NCI-H526 (cell line): ENCODE measurements around the gene UBTF.
"Not testable (repeated sequence)": the region's sequence is repeated elsewhere in the genome, so short reads cannot be mapped to it uniquely, and the experiment has no call there.

Experiments
- DNase-seq, 2 experiments: peaks; one replicate each; lab custom pipeline; 2025; lab: John Stamatoyannopoulos, UW

UBTF gene

GRCh38 chr17:44241106-44241624 is 21.7 kb upstream of the UBTF start:
- DNase-seq: no peak

GRCh38 chr17:44237886-44238285 is 18.4 kb upstream of the UBTF start:
- DNase-seq: not testable (repeated sequence)

- DNase-seq: no peak
These were observed 17.0 kb upstream of the UBTF start for GRCh38 chr17:44236444-44236991.

GRCh38 chr17:44235583-44235936 is 16.1 kb upstream of the UBTF start:
- DNase-seq: no peak

- DNase-seq: no peak
These were observed 14.1 kb upstream of the UBTF start for GRCh38 chr17:44233582-44233981.

GRCh38 chr17:44232061-44232460 is 12.6 kb upstream of the UBTF start:
- DNase-seq: no peak

GRCh38 chr17:44230140-44230539 is 10.7 kb upstream of the UBTF start:
- no peak for DNase-seq

- no peak for DNase-seq
These were observed 9.6 kb upstream of the UBTF start for GRCh38 chr17:44229090-44229489.

GRCh38 chr17:44223541-44224071 is 4.1 kb upstream of the UBTF start:
- no peak for DNase-seq

- peak; percentile 85 for DNase-seq
These were observed 2.8 kb upstream of the UBTF start for GRCh38 chr17:44222112-44222869.

GRCh38 chr17:44221862-44222111 is 2.3 kb upstream of the UBTF start:
- peak in 1 of 2 experiments; percentile 74 for DNase-seq

- peak; percentile 79 to 93 for DNase-seq
These were observed 1.8 kb upstream of the UBTF start for GRCh38 chr17:44221084-44221861.

- DNase-seq: peak; percentile 68 to 86
These were observed 973 bp upstream of the UBTF start for GRCh38 chr17:44220213-44221083.

- DNase-seq: peak in 1 of 2 experiments; percentile 84
These were observed 313 bp downstream of the UBTF start for GRCh38 chr17:44219108-44219615.

- DNase-seq: peak; percentile 87 to 98
These were observed 949 bp downstream of the UBTF start for GRCh38 chr17:44218344-44219107.

- DNase-seq: no peak
These were observed 1.6 kb downstream of the UBTF start for GRCh38 chr17:44217738-44218343.

- no peak for DNase-seq
These were observed 2.8 kb downstream of the UBTF start for GRCh38 chr17:44216694-44217093.

GRCh38 chr17:44216173-44216572 is 3.3 kb downstream of the UBTF start:
- DNase-seq: no peak

- no peak for DNase-seq
These were observed 4.6 kb downstream of the UBTF start for GRCh38 chr17:44214896-44215295.

GRCh38 chr17:44214230-44214494 is 5.3 kb downstream of the UBTF start:
- DNase-seq: no peak
